GM19023 (cell line): ENCODE results near the gene MAFF.

Experiments
- ATAC-seq: cut with Tn5 transposase; IDR thresholded peaks from one replicate; pipeline ENCODE4 v1.9.1; 2021; ENCODE audit warnings: mild to moderate bottlenecking, moderate library complexity; ENCODE audit not compliant: unreplicated experiment

Gene MAFF

DNA sequence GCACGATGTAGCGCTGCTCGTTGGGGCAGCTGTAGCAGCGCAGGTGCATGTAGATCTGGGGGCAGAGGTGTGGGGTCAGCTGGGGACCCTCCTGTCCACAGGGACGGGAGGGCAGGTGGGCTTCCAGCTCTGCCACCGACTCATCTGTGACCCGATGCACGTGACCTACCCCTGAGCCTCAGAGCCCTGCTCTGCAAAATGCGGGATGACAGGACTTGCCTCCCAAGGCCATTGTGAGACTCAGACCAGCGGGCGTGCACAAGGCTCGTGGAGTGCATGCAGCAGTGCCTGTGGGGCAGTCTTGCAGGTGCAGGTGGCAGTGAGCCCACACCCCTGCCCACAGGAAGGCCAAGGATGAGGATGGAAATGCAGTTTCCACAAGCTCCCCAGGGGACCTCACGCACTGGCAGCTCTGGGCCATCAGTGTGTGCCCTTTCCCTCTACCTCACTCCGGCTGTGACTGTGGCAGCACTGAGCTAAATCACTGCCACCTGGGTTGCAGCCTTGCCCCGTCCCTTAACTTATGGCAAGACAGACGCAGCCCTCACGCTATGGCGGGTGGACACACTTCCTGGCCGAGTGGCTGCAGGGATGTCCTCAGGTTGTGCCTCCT, 44.4 kb downstream of the MAFF start:
- ATAC-seq = no peak

DNA sequence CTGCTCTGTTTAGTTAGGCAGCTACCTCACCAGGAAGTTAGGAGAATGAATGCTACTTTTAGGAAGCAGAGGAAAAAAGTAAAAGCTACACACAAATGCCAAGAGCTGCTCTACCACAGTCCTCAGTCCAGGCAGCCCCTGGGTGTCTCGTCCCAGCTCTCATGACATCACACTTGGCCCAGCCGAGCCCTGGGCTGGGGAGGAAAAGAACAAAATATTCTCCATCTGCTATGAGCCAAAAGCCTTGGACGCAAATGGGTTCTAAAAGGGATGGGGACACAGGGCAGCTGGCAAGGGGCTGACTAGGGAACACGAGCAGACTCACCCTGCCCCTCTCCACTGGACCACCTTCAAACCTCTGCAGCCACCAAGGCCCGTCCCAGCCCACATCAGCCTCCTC, 44.9 kb downstream of the MAFF start:
- ATAC-seq = no peak

- no peak for ATAC-seq
Measured at GRCh38 chr22:38247713-38248112, 45.9 kb downstream of the MAFF start.

DNA sequence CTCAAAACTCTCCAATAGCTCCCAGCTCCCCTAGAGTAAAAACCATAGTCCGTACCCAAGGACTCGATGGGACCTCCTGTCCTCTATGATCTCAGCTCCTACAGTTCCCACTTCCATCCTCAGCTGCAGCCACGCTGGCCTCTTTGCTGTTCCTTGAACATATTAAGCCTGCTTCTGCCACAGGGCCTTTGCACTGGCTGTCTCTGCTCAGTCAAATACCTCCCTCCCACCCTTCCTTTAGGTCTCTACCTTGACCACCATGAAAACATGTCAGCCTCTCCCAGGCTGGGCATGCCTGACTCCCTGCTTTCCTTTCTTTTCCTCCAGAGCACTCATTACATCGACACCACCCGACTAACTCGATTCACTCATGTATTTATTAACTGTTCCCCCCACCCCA, 46.5 kb downstream of the MAFF start:
- no peak for ATAC-seq

GRCh38 chr22:38249301-38249700, 47.5 kb downstream of the MAFF start:
- ATAC-seq = no peak

GRCh38 chr22:38249803-38250642, 48.2 kb downstream of the MAFF start:
- no peak for ATAC-seq

GRCh38 chr22:38250643-38251340, 49.0 kb downstream of the MAFF start:
- ATAC-seq = no peak

DNA sequence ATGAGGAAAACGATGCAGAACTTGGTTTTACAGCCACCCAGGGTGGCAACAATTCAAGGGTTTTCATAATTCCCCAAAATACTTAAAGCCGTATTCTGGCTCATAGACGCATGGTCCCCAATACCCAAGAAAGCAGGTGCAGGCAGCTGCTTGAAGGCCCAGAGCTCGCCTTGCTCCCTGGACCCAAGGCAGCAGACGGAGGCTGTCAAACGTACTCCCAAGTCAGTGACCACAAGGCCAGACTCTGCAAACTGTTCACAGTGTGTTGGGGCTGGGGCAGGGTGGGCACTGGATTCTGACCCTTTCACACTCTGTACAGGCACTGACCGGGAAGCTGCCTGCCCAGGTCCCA, 49.5 kb downstream of the MAFF start:
- no peak for ATAC-seq

- ATAC-seq = no peak
Measured at GRCh38 chr22:38255697-38256096, 53.9 kb downstream of the MAFF start.

DNA sequence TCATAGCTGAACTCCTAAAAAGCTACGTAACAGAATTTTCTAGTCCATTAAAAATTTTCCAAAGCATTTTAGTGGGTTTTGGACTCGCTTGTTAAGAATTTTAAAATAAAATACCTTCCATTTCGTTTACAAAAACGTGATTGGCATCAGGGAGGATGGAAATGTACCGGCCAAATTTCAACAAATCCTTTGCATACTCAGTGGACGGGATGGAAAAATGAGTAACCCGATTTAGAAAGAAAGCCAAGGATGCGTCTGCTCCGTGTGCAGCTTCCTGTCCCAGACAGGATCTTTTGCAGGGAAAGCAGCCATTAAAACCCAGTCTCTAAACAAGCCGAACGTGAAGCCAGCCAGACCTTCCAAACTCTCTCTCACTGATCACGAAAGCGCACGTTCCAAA, 55.4 kb downstream of the MAFF start:
- no peak for ATAC-seq

DNA sequence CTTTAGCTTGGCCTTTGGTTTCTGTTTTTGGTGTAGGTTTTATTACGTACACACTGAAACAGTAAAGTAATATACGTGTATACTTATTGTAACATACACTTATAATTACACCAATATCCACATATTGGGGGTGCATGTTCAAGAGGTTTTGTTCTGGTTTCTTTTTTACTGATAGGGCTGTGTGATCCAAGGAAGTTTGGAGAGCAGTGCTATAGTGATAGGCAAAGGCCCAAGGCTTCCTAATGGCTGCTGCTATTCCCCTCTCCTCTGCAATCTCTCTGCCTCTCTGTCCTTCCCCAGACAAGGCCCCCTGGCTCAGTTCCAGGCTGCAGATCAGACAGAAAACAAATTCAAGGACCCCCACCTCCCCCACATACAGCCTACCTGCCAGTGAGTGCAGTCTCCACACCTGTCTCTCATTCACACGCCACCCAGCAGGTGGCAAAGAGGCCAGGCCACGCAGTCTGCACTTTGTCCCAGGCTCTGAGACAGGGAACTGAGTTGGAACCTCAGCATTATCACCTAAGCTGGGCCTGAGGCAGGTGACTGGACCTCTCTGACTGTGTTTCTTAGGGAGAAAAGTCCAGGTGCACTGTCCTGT, 56.0 kb downstream of the MAFF start:
- ATAC-seq = no peak

DNA sequence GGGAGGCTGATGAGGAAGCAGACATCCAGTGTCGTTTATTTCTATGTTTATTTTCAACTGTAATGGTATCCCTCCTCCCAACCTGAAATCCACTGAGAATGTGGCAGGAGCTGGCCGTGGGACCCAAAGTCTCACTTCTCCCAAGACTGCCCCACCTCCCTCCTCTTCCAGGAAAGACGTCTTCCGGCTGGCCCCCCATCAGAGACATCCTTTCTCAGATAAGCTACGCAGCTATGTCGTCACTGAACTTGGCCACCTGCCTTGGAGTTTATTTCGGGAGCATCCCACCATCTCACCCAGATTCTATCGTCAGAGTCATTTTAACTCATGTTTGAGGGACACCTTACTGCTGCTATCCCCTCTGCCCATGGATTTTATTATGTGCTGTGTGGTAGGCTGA, 57.1 kb downstream of the MAFF start:
- ATAC-seq = no peak

DNA sequence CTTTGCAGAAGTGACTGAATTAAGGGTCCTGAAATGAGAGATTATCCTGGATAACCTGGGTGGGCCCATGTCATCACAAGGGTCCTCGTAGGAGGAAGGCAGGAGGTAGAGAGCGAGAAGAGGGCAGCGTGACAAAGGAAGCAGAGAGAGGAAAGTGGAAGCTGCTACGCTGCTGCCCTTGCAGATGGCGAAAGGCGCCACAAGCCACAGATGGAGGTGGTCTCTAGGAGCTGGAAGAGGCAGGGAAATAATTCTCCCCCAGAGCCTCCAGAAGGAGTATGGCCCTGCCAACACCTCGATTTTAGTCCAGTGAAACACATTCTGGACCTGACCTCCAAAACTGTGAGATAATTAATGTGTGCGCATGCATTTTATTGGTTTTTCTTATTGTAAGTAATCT, 57.6 kb downstream of the MAFF start:
- ATAC-seq = no peak

- ATAC-seq = peak; percentile 10
Measured at GRCh38 chr22:38260761-38261681, 59.2 kb downstream of the MAFF start.

GRCh38 chr22:38262051-38262795, 60.4 kb downstream of the MAFF start:
- ATAC-seq = no peak

DNA sequence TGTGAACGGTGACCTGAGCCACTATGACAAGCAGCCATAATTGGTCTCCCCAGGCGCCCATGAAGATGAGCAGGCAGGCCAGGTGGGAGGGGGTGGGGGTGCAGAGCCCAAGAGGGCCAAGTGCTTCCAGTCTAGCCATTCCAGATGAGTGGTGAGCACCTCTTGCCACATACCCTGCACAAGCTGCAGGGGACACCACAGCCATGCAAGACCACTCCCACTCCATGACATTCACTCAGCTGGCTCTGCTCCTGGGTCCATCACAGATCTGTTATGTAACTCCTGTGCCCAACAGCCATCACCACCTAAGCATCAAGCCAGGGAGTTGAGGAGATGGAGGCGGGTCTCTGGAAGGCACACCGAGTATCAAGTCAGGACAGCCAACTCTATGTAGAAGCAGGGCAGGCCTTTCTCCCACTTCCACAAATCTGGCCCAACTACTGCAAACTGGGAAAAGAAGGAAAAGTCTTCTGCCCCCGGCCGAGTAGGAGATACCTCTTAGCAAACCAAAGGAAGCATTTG, 62.6 kb downstream of the MAFF start:
- ATAC-seq = no peak
